Measurements from ENCODE around the gene MAPK10.
"Not testable (repeated sequence)": the region's sequence is repeated elsewhere in the genome, so short reads cannot be mapped to it uniquely, and the experiment has no call there.

DNA sequence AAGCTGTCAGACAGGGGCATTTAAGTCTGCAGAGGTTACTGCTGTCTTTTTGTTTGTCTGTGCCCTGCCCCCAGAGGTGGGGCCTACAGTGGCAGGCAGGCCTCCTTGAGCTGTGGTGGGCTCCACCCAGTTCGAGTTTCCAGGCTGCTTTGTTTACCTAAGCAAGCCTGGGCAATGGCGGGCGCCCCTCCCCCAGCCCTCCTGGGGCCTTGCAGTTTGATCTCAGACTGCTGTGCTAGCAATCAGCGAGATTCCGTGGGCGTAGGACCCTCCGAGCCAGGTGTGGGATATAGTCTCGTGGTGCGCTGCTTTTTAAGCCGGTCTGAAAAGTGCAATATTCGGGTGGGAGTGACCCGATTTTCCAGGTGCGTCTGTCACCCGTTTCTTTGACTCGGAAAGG, 284.1 kb downstream of the MAPK10 start:
- TF ChIP-seq, protein P1, sequence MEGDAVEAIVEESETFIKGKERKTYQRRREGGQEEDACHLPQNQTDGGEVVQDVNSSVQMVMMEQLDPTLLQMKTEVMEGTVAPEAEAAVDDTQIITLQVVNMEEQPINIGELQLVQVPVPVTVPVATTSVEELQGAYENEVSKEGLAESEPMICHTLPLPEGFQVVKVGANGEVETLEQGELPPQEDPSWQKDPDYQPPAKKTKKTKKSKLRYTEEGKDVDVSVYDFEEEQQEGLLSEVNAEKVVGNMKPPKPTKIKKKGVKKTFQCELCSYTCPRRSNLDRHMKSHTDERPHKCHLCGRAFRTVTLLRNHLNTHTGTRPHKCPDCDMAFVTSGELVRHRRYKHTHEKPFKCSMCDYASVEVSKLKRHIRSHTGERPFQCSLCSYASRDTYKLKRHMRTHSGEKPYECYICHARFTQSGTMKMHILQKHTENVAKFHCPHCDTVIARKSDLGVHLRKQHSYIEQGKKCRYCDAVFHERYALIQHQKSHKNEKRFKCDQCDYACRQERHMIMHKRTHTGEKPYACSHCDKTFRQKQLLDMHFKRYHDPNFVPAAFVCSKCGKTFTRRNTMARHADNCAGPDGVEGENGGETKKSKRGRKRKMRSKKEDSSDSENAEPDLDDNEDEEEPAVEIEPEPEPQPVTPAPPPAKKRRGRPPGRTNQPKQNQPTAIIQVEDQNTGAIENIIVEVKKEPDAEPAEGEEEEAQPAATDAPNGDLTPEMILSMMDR (conservative IDR thresholded peaks at IDR 0.05) = not testable (repeated sequence)
- not testable (repeated sequence) for TF ChIP-seq ZFX (IDR thresholded peaks at IDR 0.05)

All from C4-2B (cell line).